22Rv1 (cell line): ENCODE measurements around the gene ABO.

ENCODE experiments used
- ZFX ChIP-seq: fragments of 450-650 bp; IDR thresholded peaks from 2 replicates; pipeline ENCODE4 v1.6.1; 2017; ENCODE audit warnings: antibody characterized with exemption, borderline replicate concordance
- TF ChIP-seq, protein P1 (sequence below): fragments of 450-650 bp; IDR thresholded peaks from 2 replicates; pipeline ENCODE4 v1.5.1; 2017; ENCODE audit warnings: mild to moderate bottlenecking

DNA sequence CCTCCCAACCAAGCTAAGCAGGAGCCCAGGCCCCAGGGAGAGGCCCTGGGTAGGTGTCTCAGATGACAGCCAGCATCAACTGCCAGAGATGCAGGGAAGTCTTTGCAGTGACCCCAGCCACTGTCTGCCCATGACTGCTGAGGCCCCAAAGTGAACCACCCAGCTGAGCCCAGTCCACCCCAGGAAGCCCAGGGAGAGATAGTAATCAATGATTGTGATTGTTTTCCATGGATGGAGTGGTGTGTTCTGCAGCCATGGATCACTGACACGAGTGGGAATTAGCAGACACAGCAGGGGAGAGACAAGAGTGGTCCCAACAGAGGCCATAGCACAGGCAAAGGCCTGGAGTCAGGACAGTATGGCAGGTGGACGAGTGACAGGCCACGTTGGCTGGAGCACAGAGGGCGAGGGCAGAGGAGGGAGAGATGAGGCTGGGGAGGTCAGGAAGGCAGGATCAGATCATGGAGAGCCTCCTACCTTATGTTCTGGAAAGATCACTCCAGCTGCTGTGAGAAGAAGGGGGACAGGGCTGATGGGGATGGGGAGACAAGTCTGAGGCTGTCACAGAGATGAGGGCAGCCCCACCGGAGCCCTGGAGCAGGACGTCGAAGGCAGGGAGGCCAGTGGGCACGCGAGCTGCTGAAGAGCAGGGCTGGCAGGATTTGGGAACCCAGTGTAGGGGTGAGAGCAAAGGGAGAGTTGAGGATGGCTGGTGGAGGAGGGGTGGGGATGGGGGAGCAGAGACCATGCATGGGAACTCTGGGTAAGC, 14.5 kb downstream of the ABO start:
- TF ChIP-seq, protein P1, sequence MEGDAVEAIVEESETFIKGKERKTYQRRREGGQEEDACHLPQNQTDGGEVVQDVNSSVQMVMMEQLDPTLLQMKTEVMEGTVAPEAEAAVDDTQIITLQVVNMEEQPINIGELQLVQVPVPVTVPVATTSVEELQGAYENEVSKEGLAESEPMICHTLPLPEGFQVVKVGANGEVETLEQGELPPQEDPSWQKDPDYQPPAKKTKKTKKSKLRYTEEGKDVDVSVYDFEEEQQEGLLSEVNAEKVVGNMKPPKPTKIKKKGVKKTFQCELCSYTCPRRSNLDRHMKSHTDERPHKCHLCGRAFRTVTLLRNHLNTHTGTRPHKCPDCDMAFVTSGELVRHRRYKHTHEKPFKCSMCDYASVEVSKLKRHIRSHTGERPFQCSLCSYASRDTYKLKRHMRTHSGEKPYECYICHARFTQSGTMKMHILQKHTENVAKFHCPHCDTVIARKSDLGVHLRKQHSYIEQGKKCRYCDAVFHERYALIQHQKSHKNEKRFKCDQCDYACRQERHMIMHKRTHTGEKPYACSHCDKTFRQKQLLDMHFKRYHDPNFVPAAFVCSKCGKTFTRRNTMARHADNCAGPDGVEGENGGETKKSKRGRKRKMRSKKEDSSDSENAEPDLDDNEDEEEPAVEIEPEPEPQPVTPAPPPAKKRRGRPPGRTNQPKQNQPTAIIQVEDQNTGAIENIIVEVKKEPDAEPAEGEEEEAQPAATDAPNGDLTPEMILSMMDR = no peak
- TF ChIP-seq ZFX = no peak
